COR-L47 (cell line): ENCODE measurements around the gene TSPAN32.
"Not testable (repeated sequence)": the region's sequence is repeated elsewhere in the genome, so short reads cannot be mapped to it uniquely, and the experiment has no call there.

Experiments used
- DNase-seq: peaks from one replicate; lab custom pipeline; 2025; lab: John Stamatoyannopoulos, UW

Gene TSPAN32

DNA sequence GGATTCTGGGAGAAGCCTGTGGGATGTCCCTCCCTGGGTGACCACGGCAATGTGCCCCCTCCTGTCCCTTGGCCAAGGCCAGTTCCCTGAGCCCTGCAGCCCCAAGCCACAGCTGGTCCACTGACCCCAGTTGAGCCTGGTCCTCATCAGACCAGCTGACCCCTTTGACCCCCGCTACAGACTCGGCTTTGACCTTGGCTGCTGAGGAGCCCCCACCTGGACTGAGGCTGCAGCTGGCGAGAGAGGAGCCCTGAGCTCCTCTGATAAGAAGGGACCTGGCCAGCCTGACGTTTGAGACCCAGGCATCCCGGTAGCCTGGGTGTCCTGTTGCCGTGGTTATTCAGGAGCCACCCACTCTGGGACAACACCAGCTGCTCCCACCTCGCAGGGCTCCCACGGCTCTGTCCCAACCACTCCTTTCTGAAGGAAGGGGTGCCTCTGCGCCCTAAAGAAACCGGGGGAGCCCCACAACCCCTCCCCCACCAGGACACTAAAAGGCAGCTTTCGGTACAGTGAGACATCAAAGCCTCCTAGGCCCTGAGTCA is 34.4 kb upstream of the TSPAN32 start:
- DNase-seq: no peak

DNA sequence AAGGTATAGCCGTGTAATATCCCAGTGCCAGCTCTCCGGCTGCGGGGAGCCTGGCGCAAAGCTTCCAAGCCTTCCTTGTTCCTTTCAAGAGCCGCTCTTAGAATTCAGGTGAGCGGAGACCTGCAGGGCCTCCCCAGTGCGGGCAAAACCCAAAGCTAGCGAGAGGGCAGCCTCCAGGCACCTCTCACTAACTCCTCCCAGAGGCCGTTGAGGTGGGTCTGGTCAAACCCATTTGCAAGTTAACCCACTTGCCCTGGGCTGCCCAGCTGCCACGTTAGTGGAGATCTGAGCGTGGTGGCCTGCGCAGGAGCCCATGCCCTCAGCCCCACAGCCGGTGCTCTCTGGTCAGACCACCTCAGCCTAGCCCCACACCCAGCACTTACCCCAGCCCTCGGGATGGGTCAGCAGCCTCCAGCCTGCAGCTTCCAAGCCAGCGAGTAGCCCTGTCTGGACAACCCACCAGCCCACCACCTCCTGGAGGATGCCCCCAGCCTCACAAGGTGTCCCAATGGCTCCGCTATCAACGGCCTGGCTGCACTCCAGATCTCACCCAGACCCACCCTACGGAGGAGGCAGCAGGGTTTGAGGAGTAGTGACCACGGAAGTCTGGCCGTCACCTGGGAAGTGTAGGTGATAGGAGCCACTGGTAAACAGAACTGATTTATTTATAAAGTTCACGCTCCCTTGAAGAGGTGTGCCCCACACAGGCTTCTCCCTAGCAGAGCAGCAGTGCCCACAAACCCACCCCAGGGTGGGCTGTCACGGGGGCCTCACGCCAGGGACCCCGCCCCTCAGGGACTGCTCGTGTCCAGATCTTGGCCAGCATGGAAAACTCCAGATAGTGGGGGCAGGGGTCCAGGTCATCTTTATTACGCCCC is 33.7 kb upstream of the TSPAN32 start:
- no peak for DNase-seq

DNA sequence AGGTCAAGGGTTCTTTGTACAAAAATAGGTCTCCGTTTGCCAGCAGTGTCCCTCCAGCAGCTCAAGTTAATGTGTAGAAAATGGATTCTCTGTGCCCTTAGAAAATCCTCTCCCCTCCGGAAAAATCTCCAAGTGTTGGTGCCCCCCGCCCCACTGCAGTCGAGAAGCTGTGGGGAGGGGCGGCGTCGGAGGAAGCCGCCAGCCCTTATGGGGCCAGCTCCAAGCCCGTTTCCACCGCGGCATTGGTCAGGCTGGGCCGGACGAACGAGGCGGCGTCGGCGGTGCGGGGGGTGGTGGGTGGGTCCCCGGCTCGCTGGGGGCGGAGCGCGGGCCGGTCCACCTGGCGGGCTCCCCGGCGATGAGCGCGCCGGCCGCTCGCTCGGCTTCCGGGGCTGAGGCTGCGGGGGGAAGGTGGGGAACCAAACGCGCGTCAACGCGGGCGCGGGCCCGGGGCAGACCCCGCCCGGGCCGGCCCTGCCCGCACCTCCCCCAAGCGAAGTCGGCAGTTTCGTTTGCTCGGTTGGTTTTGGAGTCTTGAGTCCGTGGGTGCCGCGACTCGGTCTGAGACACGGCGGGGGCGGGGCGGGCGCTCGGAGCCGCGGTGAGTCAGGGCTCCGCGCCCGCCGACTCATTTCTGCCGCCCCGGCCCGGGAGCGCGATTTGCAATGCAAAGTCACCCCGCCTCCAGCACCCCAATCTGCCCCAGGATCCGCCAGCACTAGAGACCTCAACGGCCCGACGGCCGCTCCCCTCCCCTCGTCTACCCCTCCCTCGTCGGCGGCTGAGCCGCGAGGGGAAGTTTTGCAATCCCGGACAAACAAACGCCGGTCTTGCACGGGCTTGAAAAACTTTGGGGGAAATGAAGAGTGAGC is 32.8 kb upstream of the TSPAN32 start:
- DNase-seq: peak; percentile 65

DNA sequence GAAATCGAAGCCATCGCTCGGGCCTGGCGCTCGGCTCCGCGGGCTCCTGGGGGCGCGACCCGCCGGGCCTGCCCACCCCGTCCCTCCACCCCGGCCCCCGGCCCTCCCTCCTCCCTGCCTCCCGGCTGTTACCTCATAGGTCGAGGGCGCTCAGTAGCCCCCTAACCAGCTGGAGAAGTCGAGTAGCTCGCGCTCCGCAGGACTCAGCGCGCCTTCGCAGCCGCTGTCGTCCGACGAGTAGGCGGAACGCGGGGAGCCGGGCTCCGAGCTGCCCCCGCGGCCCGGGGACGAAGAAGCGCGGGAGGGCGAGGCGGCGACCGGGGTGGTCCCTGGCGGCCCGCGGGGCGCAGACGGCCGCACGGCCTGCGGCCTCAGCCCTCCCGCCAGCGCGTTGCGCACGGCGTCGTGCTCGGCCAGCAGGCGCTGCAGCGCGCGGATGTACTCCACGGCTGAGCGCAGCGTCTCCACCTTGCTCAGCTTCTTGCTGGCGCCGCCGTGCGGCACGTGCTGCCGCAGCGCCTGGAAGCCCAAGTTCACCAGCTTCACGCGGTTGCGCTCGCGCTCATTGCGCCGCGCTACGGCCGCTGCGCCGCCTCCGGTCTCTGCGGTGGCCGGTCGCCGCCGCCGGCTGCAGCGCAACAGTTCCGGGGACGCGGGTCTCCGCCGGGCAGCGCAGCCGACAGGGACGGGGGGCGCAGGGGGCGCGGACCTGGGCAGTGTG is 32.1 kb upstream of the TSPAN32 start:
- DNase-seq: peak; percentile 89

DNA sequence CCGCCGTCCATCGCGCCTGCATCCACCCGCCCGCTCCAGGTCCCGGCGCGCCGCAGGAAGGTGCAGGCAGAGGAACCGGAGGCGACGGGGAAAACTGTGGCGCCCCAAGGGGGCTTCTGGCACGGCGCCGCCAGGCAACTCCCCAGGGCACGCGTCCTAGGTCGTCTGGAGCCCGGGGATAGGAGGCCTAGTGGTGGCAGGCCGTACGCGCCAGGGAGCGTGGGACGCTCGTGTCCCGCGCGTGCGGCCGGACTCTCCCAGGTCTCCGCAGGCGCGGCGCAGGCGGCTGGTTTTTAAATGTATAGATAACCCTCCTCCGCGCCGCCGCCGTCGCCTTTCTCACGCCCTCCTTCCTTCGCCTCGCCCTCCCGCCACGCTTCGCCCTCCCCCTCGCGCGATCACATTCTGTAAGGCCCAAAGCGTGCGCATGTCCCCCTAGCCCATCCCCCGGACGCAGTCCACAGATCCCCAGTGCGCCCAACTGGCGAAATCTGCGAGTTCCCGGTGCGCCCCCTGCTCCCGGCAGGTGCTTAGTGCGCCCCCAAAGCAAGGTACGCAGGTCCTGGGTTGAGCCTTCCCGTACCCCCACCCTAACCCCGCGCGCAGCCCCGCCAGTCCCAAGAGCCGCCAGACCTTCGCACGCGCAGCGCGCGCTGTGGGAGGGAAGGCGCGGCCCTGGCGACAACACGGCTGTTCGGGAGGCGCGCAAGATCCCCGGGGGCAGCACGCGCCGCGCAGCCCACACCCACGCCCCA is 31.3 kb upstream of the TSPAN32 start, which contains the start of gene ASCL2:
Gene ASCL2, minus strand, starts transcription at position 267 of the 755 bp plus-strand sequence. Its CDS starts 256 bp downstream, at position 11.
- peak; percentile 22 for DNase-seq

DNA sequence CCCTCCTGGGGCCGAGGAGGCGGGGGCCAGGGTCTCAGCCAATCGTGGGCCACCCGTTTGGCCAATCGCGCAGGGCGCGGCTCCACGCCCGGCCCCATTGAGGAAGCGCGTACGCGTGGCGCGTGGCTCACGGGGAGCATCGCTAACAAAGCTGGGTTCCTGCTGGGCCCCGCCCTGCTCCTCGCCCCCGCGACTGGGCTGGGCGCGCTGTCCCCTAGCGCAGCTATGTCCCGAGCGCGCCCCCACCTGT is 30.8 kb upstream of the TSPAN32 start:
- DNase-seq: no peak

DNA sequence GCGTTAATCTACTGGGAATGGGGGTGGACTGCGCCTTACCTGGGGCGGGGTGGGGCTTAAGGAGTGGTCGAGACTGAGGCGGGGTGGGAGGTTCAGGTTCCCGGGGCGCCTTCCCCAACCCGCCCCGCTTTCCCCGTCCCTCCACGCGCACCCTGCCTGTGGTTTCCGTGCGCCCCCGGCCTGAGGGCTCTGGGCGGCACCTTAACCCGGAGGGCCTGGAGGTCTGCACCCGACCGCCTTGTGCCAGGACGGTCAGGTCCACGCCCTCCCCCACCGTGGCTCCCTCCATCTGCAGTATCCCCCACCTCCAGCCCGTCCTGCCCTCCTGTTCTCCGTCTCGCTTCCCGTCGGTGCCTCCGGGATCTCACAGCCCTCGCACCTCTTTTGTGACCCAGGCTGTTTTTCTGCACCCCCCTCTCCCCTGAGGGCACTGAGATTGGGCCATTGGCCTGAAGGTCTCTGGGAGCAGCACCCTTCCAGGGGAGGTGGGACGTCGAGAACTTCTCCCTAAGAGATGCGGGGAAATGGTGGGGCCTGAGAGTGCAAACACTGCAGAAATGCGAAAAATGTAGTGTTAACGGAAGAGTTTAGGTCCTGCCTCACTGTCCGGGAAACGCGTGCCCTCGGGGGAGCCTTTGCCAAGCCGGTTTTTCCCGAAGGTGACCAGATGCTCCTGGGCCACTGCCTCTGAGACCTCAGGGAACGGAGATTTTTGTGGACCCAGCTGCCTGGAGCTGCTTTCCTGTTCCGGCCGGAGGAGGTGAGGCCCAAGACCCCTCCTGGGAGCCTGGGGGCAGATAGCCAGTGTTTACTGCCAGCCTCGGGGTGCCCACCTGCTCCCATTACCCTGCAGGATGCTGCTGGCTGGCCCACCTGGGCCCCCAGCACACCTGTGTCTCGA is 30.2 kb upstream of the TSPAN32 start:
- no peak for DNase-seq

DNA sequence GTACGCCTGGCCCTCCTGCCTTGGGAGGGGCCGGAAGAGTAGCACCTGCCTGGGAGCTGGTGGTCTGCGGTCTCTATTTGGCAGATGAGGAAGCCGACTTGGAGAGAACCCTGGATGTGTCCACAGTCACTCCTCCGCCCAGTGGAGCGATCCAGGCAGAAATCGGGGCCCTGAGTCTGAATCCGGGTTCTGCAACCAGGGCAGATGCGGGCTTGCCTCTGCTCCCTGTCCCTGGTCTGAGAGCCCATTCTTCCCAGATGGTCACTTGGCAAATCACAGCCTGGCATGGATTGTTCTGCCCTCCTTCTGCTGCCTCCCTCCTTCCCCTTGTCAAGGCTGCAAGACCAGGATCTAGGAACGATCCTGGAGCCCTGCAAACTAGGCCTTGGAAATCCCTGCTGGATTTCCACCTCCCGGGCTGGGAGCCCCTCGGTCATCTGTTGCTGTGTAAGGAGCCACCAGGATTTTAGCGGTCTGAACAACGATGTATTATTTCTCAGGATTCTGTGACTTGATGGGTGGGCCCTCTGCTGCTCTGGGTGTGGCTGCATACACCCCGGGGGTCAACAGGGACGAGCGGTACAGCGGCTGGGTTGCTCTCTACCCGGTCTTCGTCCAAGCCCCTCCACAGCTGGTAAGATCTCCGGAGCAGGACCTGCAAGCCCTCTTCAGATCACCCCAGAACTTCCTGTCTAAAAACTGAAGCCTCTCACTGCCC is 29.4 kb upstream of the TSPAN32 start:
- DNase-seq: no peak

DNA sequence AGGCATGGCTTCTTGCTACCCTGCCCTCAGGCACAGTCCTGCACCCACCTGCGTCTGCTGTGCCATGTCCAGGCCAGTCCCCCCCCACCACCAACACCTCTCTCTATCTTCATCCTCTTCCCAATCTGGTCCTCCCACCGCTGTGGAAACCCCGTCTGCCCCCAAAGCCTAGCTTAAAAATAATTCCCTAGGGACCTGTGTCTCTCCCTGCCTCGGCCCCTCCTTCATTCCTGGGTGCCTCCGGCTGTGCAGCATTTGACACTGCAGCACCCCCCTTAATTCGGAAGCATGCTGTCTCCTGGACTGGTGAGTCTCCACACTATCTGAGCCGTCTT is 28.9 kb upstream of the TSPAN32 start:
- no peak for DNase-seq

DNA sequence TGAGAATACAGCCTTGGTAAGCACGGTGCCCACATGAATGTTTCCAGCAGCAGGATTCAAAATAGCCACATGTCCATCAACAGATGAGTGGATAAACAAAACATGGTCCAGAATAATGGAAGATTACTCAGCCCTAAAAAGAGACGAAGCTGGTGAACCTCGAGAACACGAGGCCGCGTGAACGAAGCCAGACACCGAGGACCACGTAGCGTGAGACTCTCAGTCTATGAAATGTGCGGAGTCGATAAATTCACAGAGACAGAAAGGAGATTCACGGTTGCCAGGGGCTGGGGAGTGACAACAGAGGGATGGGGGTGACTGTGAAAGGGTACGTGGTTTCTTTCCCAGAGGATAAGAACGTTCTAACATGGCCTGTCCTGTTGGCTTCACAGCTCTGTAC is 28.5 kb upstream of the TSPAN32 start:
- DNase-seq: no peak

DNA sequence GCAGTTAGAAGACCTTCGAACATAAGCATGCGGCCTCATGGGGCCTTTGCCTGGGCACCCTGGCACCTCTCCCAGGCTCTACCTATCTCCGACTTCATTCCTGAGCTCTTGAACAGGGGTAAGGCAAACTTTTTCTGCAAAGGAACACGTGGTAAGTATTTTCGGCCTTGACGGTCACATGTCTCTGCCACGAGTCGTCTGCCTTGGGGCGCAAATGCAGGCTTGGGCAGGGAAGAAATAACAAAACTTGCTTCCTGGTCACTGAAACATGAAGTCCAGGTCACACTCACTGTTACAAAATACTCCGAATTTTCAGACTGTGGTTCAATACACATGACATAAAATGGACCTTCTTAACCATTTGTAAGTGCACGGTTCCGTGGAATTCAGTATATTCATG is 28.0 kb upstream of the TSPAN32 start:
- DNase-seq: no peak

DNA sequence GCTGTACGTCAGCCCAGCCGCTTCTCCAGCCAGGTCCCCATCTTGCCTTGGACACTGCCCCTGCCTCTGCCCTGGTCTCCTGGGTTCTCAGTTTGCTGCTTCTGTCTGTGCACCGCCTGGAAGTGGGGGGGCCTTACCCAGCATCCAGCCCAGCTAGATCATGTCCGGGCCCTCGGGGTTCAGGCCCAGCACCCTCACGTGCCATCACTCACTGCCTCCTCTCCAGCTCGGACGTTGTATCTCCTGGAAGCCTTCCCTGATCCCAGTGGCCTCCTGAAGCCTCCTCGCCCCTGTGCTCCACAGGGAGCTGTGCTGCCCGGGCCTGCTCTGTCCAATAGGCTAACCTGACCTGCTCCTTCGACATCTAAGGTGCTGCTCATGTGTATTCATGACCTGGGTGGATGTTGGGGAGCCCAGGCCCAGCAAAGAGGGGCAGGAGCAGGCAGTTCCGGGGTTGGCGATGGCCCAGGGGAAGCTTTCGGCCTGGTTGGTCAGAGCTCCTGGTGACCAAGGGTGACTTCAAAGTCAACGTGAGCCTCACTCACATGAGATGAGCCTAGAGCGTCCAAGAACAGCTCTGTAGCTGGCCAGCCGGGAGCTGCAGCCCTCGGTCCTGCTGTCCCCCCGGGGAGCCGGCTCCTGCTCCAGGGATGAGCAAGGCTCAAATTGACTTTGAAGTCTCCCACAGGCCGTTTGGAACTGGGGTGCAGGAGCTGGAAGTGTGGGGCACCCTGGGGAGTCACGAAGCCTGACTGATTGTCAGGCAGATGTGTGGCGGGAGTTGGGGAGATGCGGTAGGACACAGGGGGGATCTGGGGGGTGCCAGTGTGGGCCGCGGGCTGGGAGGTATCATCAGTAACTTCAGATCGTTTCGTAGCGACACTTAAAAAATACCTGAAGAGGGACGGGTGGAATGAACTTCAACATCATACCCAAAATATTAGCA is 26.2 kb upstream of the TSPAN32 start:
- DNase-seq: no peak

DNA sequence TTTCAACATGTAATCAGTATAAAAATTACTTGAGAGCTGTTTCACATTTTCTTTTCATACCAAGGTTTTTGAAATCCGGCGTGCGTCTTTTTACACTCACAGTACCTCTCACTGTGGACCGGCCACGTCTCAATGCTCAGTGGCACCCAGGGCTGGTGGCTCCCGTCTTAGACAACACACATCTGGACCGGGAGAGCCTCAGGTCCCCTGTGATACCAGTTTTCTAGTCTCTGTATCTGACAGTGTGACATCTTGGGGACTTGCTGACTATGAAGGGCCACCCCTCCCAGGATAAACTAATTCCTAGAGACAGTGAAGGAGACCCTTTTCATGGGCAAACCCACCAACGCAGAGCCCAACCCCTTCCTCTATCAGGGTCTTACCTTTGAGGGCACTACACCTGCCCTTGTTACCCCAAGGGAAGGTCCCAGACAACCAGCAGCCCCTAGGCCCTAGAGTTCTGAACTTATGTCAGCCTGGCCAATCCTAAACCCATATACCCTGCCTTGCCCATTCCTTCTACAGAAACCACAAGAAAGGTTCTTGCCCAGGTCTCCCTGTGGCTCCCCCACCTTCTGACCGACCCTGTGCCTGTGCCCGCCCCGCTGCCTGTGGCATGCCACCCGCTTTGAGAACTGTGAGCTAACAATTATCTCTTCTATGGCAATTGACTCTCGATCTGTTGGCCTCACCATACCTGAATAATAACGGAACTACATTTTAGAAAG is 25.4 kb upstream of the TSPAN32 start:
- DNase-seq: no peak

DNA sequence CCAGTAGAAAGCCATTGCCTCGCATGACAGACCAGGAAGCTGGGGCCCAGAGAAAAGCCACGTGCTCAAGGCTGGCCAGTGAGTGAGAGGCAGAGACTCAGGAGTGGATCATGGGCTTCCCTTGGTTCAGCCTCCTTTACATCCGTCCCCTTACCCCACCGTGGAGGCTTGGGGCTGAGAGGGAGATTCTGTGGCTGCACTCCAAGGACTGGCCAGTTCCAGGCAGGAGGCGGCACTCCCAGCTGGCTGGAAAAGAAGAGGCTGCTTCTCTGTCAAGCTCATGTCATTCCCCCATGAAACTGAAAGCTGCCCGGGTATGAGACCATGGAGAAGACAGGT is 24.8 kb upstream of the TSPAN32 start:
- DNase-seq: no peak

DNA sequence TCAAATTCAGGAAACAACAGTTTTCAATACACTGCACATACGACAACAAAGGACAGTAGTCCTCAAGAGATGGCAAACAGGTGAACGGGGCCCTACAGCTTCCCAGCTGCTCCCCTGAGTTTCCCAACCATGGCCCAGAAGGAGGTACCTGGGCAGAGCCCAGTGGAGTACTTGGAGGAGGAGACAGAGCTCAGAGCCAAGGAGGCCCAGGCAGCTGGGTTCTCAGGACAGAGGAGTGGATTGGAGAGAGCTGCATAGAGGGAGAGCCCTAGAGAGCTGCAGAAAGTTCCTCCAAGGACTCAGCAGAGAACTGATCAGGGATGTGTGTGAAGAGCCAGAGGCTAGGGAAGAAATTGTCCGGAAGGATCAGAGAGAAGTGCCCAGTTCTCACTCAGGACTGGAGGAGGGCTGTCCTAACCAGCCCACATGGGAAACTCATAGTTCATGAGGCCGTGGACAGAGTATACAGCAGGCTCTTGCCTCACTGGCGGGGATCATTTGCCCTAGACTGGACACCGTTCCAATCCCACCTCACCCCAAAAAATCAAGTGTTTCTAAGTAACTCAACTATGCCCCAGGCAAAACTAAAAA is 23.8 kb upstream of the TSPAN32 start:
- DNase-seq: no peak

DNA sequence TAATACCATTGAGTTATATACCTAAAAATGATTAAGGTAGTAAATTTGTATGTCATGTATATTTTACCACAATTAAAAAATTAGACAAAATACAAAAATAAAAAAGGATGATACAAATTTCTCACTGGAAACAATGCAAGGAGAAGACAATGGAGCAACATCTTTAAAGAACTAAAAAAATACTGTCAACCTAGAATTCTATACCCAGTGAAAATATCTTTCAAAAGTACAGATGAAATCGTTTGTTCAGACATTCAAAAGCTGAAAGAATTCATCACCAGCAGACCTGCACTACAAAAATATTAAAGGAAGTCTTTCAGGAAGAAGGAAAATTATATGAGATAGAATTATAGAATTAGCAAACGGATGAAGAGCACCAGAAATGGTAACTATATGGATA is 21.6 kb upstream of the TSPAN32 start:
- no peak for DNase-seq

DNA sequence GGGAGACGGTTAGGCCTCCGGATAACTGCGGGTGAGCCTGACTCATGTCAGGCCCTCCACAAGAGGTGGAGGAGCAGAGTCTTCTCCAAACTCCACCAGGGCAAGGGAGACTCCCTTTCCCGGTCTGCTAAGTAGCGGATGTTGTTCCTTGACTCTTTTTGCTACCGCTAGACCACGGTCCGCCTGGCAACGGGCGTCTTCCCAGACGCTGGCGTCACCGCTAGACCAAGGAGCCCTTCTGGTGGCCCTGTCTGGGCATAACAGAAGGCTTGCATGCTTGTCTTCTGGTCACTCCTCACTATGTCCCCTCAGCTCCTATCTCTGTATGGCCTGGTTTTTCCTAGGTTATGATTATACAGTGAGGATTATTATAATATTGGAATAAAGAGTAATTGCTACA is 15.5 kb upstream of the TSPAN32 start:
- DNase-seq: not testable (repeated sequence)

DNA sequence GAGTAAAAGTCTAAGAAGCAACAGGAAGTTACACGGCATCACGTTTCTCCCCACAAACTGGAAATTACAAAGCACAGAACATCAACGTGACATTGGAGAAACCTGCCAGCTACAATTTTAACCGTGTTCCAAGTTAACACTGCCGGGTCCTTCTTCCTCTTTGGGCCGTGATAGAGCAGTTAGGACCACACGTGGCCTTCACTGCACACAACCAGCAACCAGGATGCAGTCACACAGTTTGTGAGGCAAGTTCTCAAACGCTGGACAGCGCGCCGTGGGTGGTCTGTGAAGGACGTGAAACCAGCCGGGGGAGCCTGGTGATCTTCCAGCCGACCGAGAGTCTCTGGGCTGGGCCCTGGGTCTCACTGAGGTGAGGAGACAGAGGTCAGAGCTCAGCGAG is 14.7 kb upstream of the TSPAN32 start:
- DNase-seq: no peak
